Fibroblast of gingiva (primary cell): Measurements from ENCODE around the gene CLEC2D.
A peak's percentile ranks its signal among the peaks of the same experiment; 100 is the strongest.
"Not testable (repeated sequence)": the region's sequence is repeated elsewhere in the genome, so short reads cannot be mapped to it uniquely, and the experiment has no call there.

Source experiments
- DNase-seq: peaks from one replicate; pipeline ENCODE4 v3.0.0-alpha.2; 2011; ENCODE audit warnings: low read depth

The CLEC2D gene

GRCh38 chr12:9660046-9660445, 9.5 kb upstream of the CLEC2D start:
- no peak for DNase-seq

DNA sequence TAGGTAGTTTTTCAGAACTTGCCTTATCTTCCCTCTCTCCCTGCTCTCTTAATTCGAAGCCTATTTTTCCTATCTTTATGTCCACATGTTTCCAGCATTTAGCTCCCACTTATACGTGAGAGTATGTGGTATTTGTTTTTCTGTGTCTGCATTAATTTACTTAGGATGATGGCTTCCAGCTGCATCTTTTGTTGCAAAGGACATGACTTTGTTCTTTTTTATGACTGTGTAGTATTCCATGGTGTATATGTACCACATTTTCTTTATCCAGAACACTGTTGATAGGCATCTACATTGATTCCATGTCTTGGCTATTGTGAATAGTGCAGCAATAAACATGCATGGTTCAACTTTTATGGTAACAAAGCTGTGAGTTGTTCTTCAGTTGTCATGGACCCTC, 7.8 kb upstream of the CLEC2D start:
- DNase-seq, result no peak

- no peak for DNase-seq
These were observed 7.0 kb upstream of the CLEC2D start for GRCh38 chr12:9662488-9662887.

- DNase-seq, result no peak
These were observed 1.9 kb upstream of the CLEC2D start for GRCh38 chr12:9667403-9668160.

DNA sequence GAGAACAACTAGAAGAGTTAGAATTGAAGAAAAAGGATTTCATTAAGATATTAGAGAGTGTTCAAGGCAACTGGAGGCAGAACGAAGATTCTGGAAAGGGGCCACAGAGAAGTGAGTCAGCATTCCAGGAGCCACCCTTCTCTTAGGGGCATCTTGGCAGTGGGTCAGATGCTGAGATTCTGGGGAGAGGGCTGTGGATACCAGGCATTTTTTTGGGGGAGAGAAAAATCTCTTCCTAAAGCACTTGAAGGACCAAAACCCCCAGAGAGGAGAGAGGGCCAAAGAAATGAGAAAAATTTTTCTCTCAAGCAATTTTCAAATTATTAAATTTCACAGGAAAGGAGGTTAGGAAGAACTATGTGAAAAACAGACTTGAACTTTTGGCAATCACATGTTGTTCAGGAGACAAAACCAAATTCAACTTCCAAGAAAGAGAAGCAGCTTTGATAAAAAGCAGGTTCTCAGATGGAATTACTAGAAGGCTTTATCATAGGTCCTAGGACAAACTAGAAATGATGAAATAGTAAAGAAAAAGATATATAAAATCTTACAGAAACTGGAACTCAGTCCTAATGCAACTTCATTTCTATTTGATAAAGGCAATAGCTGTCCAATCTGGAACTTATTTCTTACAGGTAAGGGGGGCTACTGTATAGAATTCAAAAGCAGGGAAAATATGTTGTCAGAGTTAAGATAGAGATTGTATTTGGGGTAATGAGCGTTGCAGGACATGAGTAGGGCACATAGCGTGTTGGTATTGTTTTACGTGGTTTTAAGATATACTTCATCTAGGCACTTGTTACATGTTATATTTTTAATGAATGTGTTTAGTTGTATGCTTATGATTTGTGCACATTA, 1.1 kb upstream of the CLEC2D start:
- DNase-seq, result no peak

GRCh38 chr12:9669019-9669326, 540 bp upstream of the CLEC2D start:
- no peak for DNase-seq

DNA sequence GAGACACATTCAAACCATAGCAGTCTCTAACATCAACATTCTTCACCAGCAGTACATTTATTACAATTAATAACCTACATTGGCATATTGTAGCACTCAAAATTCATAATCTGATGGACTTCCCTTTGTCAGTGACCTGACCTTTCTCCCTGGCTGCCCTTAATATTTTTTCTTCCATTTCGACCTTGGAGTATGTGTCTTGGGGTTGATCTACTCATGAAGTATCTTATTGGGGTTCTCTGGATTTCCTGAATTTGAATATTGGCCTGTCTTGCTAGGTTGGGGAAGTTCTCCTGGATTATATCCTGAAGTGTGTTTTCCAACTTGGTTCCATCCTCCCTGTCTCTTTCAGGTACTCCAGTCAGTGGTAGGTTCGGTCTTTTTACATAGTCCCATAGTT, 2.8 kb downstream of the CLEC2D start:
- not testable (repeated sequence) for DNase-seq

- peak; percentile 79 for DNase-seq
These were observed 4.1 kb downstream of the CLEC2D start for GRCh38 chr12:9673404-9674225.

GRCh38 chr12:9674226-9674590, 4.7 kb downstream of the CLEC2D start:
- DNase-seq, result no peak

DNA sequence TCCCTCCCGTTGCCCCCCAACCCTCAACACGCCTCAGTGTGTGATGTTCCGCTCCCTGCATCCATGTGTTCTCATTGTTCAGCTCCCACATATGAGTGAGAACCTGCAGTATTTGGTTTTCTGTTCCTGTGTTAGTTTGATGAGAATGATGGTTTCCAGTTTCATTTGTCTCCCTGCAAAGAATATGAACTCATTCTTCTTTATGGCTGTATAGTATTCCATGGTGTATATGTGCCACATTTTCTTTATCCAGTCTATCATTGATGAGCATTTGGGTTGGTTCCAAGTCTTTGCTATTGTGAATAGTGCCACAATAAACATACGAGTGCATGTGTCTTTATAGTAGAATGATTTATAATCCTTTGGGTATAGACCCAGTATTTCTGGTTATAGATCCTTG, 13.0 kb downstream of the CLEC2D start:
- DNase-seq, result not testable (repeated sequence)

DNA sequence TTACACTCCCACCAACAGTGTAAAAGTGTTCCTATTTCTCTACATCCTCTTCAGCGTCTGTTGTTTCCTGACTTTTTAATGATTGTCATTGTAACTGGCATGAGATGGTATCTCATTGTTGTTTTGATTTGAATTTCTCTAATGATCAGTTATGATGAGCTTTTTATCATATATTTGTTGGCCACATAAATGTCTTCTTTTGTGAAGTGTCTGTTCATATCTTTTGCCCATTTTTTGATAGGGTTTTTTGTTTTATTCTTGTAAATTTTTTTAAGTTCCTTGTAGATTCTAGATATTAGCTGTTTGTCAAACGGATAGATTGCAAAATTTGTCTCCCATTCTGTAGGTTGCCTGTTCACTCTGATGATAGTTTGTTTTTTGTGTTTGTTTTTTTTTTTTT, 13.4 kb downstream of the CLEC2D start:
- not testable (repeated sequence) for DNase-seq

- not testable (repeated sequence) for DNase-seq
These were observed 15.9 kb downstream of the CLEC2D start for GRCh38 chr12:9685366-9685765.

DNA sequence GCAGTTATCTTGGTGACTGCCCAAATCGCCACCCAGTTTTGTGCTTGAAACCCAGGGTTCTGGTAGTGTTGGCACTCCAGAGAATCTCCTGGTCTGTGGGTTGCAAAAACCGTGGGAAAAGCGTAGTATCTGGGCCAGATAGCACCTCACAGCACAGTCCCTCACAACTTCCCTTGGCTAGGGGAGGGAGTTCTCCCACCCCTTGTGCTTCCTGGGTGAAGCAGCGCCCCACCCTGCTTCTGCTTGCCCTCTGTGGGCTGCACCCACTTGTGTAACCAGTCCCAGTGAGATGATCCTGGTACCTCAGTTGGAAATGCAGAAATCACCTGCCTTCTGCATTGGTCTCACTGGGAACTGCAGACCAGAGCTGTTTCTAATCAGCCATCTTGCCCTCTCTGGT, 16.4 kb downstream of the CLEC2D start:
- no peak for DNase-seq

DNA sequence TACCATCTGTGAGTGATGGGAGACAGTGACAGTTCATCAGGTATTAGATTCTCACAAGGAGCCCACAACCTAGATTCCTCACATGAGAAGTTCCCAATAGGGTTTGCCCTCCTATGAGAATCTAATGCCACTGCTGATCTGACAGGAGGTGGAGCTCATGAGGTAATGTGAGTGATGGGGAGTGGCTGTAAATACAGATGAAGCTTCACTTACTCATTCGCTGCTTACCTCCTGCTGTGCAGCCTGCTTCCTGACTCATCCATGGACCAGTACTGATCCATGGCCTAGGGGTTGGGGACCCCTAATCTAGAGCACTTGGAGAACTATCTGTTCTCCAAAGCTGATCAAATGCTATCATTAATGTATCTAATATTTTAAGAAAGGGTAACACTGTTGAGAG, 17.7 kb downstream of the CLEC2D start:
- DNase-seq, result peak; percentile 9

- no peak for DNase-seq
These were observed 23.4 kb downstream of the CLEC2D start for GRCh38 chr12:9692909-9693308.

GRCh38 chr12:9694241-9694640, 24.7 kb downstream of the CLEC2D start:
- DNase-seq, result no peak

DNA sequence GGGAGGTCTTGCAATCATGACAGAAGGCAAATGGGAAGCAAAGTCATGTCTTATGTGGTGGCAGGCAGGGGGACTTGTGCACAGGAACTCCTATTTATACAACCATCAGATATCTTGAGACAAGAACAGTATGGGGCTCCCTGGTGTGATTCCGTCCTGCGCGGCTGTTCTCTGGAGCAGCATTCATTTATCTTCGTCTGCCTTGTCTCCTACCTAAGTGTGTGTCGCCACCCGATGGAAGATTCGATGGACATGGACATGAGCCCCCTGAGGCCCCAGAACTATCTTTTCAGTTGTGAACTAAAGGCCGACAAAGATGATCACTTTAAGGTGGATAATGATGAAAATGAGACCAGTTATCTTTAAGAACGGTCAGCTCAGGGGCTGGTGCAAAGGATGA, 25.6 kb downstream of the CLEC2D start:
- DNase-seq, result not testable (repeated sequence)

GRCh38 chr12:9695661-9696060, 26.1 kb downstream of the CLEC2D start:
- not testable (repeated sequence) for DNase-seq

DNA sequence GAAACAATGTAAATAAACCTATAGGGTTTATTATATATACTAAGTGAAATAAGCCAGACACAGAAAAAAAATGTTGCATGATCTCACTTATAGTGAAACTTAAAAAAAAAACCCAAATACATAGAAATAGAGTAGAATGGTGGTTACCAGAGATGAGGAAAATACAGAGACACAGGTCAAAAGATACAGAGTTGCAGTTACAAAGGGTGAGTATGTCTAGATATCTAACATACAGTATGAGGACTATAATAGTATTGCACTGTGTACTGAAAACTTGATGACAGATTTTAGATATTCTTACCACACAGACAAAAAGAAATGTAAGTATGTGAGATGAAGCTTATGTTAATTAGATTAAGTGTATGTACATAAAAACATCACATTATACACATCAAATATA, 28.1 kb downstream of the CLEC2D start:
- DNase-seq, result no peak

DNA sequence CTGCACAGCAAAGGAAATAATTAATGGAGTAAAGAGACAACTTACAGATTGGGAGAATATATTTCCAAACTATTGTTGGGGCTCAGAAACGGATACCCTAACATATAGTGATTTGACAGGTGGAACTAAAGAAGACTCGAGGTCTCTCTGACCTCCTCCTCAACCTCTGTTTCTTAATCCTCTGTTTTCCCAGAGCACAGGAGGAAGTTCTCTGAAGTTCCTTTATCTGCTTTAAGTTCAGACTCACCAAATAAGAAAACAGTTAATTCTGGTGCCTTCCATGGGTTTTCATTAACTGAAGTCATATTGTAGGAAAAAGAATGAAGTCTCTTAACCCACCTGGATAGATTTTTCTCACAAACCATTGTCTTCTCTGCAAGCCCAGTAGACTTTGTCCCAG, 29.2 kb downstream of the CLEC2D start:
- no peak for DNase-seq

- no peak for DNase-seq
These were observed 29.9 kb downstream of the CLEC2D start for GRCh38 chr12:9699269-9699897.

GRCh38 chr12:9699898-9700605, 30.5 kb downstream of the CLEC2D start:
- no peak for DNase-seq
